ENCODE data around the gene NAV3.

The NAV3 gene

GRCh38 chr12:78085542-78086182 lies 255.0 kb downstream of the NAV3 start:
- in situ Hi-C loops (cut with MboI; ENCODE audit: low sequenced_read_pairs, unreplicated experiment), result no loop called here
- no peak for DNase-seq (ENCODE audit: low spot score)
- TF ChIP-seq CTCF (IDR thresholded peaks at IDR 0.05; ENCODE audit: borderline replicate concordance, control extremely low read depth, extremely low read depth, insufficient read depth, missing control alignments), result no peak

- TF ChIP-seq CTCF (IDR thresholded peaks at IDR 0.05; ENCODE audit: borderline replicate concordance, control extremely low read depth, extremely low read depth, insufficient read depth, missing control alignments), result no peak
- in situ Hi-C loops (cut with MboI; ENCODE audit: low sequenced_read_pairs, unreplicated experiment), result no loop called here
Observed at GRCh38 chr12:78086553-78087362, 256.1 kb downstream of the NAV3 start.

GRCh38 chr12:78087363-78087675 lies 256.6 kb downstream of the NAV3 start:
- in situ Hi-C loops (cut with MboI; ENCODE audit: low sequenced_read_pairs, unreplicated experiment), result no loop called here
- DNase-seq (ENCODE audit: low spot score), result no peak
- no peak for TF ChIP-seq CTCF (IDR thresholded peaks at IDR 0.05; ENCODE audit: borderline replicate concordance, control extremely low read depth, extremely low read depth, insufficient read depth, missing control alignments)

More at GRCh38 chr12:78086553-78087362, 256.1 kb downstream of the NAV3 start:
- no peak for DNase-seq (ENCODE audit: low spot score)

- TF ChIP-seq CTCF (IDR thresholded peaks at IDR 0.05; ENCODE audit: borderline replicate concordance, control extremely low read depth, extremely low read depth, insufficient read depth, missing control alignments), result no peak
- DNase-seq (ENCODE audit: low spot score), result no peak
- in situ Hi-C loops (cut with MboI; ENCODE audit: low sequenced_read_pairs, unreplicated experiment), result no loop called here
Observed at GRCh38 chr12:78088391-78088832, 257.7 kb downstream of the NAV3 start.

- DNase-seq (ENCODE audit: low spot score), result no peak
- in situ Hi-C loops (cut with MboI; ENCODE audit: low sequenced_read_pairs, unreplicated experiment), result no loop called here
- TF ChIP-seq CTCF (IDR thresholded peaks at IDR 0.05; ENCODE audit: borderline replicate concordance, control extremely low read depth, extremely low read depth, insufficient read depth, missing control alignments), result no peak
Observed at GRCh38 chr12:78090266-78090665, 259.6 kb downstream of the NAV3 start.

GRCh38 chr12:78095623-78096022 lies 264.9 kb downstream of the NAV3 start:
- in situ Hi-C loops (cut with MboI; ENCODE audit: low sequenced_read_pairs, unreplicated experiment), result no loop called here
- no peak for DNase-seq (ENCODE audit: low spot score)
- no peak for TF ChIP-seq CTCF (IDR thresholded peaks at IDR 0.05; ENCODE audit: borderline replicate concordance, control extremely low read depth, extremely low read depth, insufficient read depth, missing control alignments)
